NCI-H2029 treated with DMSO at 0.1 percent for 48 hours (cell line): ENCODE measurements around the gene CDH23.

Experiments used
- DNase-seq: peaks from one replicate; lab custom pipeline; 2025; lab: John Stamatoyannopoulos, UW

Gene CDH23

GRCh38 chr10:71605263-71605962, 208.7 kb downstream of the CDH23 start:
- no peak for DNase-seq

GRCh38 chr10:71606257-71607081, 209.7 kb downstream of the CDH23 start:
- no peak for DNase-seq

- DNase-seq, result no peak
These were observed 210.3 kb downstream of the CDH23 start for GRCh38 chr10:71607082-71607443.

DNA sequence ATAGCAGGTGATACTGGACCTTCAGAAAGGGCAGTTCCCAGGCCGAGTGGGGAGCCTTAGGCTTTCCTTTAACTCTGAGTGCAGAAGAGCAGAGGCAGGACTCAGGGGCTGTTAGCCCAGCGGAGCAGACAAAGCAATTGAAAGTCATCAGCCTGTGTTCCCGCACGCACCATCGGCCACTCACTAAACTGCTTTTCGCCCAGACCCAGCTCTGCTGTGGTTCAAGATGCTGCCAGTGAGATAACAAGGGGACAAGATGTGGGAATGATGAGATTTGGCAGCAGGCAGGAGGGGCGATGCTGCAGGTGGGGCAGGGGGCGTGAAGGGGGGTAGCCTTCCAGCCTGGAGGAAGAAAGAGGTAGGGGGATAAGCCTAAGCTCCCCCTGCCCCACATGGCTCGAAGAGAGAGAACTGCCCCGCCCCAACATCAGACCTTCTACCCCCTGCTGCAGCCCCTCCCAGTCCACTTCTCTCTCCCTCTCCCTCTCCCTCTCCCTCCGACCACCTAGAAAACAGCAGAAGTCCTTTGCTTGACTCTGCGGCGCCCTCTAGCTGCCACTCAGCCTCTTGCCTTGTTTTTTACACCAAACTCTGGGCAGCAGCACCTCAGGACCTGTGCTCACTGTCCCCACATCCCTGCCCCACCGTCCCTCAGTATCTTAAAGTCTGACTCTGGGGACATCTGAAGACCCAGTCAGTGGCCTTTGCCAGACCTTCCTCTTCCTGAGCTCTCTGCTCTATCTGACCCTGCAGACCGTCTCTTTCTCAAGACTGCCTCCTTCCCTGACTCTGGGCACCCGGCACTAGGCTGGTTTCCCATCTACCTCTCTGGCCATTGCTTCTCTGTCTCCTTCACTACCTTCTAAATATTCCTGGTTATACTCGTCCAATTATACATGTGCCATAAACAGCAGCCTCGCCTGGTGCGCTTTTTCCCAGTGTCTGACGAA, 212.4 kb downstream of the CDH23 start:
- no peak for DNase-seq

- DNase-seq, result no peak
These were observed 213.9 kb downstream of the CDH23 start for GRCh38 chr10:71610651-71611050.

DNA sequence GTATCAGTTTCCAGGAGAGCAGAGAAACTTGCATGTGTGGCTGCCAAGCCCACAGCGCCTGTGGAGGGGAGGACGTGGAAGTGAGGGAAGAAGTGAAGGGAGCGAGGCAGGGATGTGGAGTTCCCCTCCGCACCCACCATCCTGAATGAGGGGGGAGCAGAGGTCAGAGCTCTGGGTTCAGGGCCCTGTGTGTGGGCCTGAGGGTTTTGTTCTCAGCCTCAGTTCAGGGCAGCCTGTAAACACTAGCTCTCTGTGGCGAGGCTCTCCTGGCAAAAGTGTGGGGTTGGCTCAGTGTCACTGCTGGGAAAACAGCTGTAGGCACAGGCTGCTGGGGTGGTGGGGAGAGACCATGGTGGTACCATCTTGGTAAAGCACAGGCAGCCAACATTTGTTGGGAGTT, 214.4 kb downstream of the CDH23 start:
- DNase-seq, result no peak

GRCh38 chr10:71611709-71612422, 215.1 kb downstream of the CDH23 start:
- DNase-seq, result no peak

DNA sequence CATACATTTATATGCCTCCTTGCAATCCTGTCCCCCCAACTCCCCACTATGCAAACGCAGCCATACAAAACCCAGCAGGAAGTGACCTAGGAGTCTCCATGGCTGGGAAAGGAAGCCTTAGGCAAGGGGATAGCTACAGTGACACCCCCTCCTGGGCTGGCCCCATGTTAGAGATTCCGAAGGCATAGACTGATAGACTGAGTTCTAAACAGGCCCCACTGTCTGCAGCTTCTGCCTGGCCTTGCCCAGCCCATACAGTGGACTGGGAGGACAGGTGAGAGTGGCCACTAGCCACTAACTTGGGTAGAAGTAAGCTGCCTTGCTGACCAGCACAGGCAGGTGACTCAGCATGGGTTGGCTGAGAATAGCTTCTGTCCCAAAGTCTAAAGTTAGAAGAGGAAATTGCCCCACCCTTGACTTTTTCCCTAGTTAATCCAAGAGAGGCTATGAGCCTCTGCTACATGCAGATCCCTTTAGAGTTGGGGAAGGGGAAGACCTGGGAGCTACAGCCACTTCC, 216.6 kb downstream of the CDH23 start:
- no peak for DNase-seq

DNA sequence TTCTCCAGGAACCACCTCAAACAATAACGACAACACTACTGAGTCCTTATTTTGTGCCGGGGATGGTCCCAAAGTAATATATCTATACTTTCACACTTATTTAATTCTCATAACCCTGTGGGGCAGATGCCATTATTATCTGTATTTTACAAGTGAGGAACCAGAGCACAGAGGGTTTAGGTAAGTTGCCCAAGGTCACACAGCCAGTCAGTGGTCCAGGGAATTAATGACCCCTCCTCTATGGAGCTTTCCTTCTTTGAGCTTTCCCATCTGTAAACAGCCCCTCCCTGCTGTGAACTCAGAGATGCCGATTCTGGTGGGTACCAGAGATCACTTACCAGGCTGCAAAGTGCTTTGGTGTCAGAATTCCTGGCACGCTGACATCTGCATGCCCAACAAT, 217.2 kb downstream of the CDH23 start:
- no peak for DNase-seq

GRCh38 chr10:71614946-71615345, 218.2 kb downstream of the CDH23 start:
- no peak for DNase-seq

GRCh38 chr10:71615538-71616329, 219.0 kb downstream of the CDH23 start:
- no peak for DNase-seq

DNA sequence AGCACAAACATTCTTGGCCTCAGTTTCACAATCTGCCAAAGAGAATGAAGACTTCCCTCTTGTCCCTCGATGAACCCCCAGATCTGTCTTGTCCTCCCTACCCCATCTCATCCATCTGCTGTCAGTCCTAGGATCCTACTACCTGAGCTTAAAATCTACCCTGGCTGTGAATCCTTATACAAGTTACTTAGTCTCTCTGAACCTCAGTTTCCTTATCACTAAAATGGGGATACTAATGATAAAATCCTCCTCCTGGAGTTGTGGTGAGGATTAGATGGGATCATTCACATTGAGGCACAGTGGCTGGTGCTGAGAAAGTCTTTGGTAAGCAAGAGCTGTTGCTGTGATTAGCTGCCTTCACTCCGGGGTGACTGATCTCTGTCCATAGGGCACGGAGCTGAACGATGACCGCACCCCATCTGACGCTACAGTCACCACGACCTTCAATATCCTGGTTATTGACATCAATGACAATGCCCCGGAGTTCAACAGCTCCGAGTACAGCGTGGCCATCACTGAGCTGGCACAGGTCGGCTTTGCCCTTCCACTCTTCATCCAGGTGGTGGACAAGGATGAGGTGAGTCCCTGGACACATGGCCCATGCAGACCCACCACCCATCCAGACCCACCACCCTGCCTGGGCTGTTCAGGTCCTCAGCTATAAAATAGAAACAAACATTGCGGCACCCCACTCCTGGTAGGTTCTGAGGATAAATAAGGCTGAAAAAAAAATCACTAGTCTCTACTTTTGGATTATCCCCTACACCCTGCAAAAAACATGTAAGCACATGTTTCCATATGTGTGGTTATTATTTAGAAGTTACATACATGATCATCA, 220.3 kb downstream of the CDH23 start:
- DNase-seq, result no peak

DNA sequence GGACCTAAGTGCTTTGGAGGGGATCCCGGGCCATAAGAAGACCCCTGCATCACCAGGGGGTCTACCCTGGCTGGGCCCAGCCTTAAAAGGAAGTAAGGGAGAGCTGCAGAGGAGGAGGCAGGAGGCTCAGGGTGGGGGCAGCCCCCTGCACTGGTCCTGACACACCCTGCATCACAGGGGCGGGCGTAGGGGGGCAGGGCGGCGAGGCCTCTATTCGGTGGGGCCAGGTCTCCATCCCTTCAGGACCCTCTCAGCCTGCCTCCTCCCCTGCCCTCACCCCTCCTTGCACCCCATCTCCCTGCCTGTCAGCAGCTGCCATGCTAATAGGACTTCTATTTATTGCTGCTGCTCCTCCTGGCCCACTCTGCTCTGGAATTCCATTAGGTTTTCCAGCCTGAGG, 221.5 kb downstream of the CDH23 start:
- DNase-seq, result no peak

DNA sequence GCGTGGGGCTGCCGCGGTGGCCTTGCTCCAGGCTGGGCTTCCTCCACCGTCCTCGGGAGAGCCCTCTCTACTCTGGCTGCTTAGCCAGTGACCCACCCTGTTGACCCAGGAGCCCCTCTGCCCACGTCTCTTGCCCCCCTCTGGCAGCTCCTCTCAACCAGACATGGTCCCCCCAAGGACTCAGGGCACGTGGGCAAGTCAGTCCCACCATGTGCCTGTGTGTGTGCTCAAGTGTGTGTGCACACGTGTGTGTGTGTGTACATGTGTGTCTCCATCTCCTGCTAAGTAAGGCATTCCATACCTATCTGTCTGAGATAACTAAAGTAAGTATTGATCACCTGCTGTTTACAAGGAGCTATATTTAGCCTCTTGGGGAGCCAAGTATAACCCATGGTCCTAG, 221.9 kb downstream of the CDH23 start:
- no peak for DNase-seq

DNA sequence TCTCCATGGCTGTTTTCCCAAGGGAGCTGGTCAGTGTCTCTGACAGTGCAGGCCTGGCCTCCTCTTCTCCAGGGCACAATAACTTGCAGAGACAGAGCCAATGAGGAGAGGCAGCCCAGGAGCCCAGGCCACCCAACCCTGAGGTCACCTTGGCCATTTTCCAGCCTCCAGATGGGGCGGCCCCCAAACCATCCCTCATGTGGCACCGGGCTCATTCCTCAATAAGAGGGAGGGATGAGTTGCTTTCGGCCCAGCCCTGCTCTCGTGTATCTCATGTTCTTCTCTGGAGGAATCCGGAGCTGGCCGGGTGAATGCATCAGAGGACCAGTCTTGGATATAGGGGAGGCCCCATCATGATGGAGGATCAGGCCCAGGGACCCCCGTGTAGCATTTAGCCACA, 223.9 kb downstream of the CDH23 start:
- no peak for DNase-seq

GRCh38 chr10:71621231-71622153, 224.8 kb downstream of the CDH23 start:
- no peak for DNase-seq

DNA sequence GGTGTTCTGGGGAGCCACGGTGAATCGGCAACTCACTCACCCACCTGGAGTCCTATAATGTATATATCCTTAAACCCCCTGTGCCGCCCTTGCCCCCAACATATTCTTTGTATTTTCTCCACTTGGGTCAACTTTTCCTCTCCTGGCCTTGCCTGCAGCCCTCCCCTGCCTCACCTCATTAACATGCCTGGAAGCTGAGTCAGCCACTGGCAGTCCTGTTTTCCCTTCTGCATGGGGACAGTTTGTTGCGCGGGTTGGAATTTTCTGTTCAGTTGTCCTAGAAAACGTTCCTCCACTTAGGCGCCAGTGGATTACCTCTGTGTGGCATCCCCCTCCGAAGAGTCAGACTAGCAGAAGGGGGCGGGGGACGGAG, 225.4 kb downstream of the CDH23 start:
- no peak for DNase-seq

GRCh38 chr10:71622616-71623015, 225.9 kb downstream of the CDH23 start:
- no peak for DNase-seq
